GM21825 (cell line): ENCODE measurements around the gene MREG.

ENCODE experiments used
- ATAC-seq: cut with Tn5 transposase; IDR thresholded peaks from one replicate; pipeline ENCODE4 v1.9.1; 2021; ENCODE audit warnings: mild to moderate bottlenecking, moderate library complexity; ENCODE audit not compliant: unreplicated experiment

MREG gene

GRCh38 chr2:216013080-216013909 lies at the start of gene MREG:
Gene MREG, minus strand, starts transcription at chr2:216013551. Its CDS starts 224 bp downstream, at chr2:216013327.
- ATAC-seq = peak; percentile 41

- ATAC-seq = no peak
These were observed 46.0 kb upstream of the MREG start for GRCh38 chr2:216059233-216059834.

GRCh38 chr2:216057688-216058193 lies 44.4 kb upstream of the MREG start:
- ATAC-seq = peak; percentile 84

GRCh38 chr2:216056739-216057138 lies 43.4 kb upstream of the MREG start:
- ATAC-seq = peak; percentile 34

GRCh38 chr2:216055680-216056079 lies 42.3 kb upstream of the MREG start:
- no peak for ATAC-seq

GRCh38 chr2:216052420-216052819 lies 39.1 kb upstream of the MREG start:
- no peak for ATAC-seq

- ATAC-seq = no peak
These were observed 38.0 kb upstream of the MREG start for GRCh38 chr2:216051350-216051749.

GRCh38 chr2:216049452-216049851 lies 36.1 kb upstream of the MREG start:
- ATAC-seq = no peak

- no peak for ATAC-seq
These were observed 34.0 kb upstream of the MREG start for GRCh38 chr2:216047397-216047796.

GRCh38 chr2:216044883-216045486 lies 31.6 kb upstream of the MREG start:
- peak; percentile 95 for ATAC-seq

GRCh38 chr2:216043949-216044348 lies 30.6 kb upstream of the MREG start:
- ATAC-seq = no peak

- no peak for ATAC-seq
These were observed 28.1 kb upstream of the MREG start for GRCh38 chr2:216041438-216041837.

GRCh38 chr2:216039918-216040317 lies 26.6 kb upstream of the MREG start:
- ATAC-seq = no peak

GRCh38 chr2:216034065-216034464 lies 20.7 kb upstream of the MREG start:
- peak; percentile 40 for ATAC-seq

- peak; percentile 33 for ATAC-seq
These were observed 20.1 kb upstream of the MREG start for GRCh38 chr2:216033403-216033802.

- ATAC-seq = peak; percentile 71
These were observed 18.8 kb upstream of the MREG start for GRCh38 chr2:216031960-216032689.

GRCh38 chr2:216030216-216030615 lies 16.9 kb upstream of the MREG start:
- no peak for ATAC-seq

- ATAC-seq = no peak
These were observed 16.2 kb upstream of the MREG start for GRCh38 chr2:216029416-216030129.

- ATAC-seq = no peak
These were observed 11.5 kb upstream of the MREG start for GRCh38 chr2:216024779-216025336.

GRCh38 chr2:216023055-216023648 lies 9.8 kb upstream of the MREG start:
- peak; percentile 88 for ATAC-seq
